HG03139 (cell line): ENCODE results near the gene SEC14L6.
"Not testable (repeated sequence)": the region's sequence is repeated elsewhere in the genome, so short reads cannot be mapped to it uniquely, and the experiment has no call there.

ENCODE experiments used
- ATAC-seq: cut with Tn5 transposase; IDR thresholded peaks from one replicate; pipeline ENCODE4 v1.9.1; 2021; ENCODE audit not compliant: unreplicated experiment

Gene SEC14L6

GRCh38 chr22:30567277-30567676 lies 20.7 kb upstream of the SEC14L6 start:
- ATAC-seq = not testable (repeated sequence)

GRCh38 chr22:30566125-30566524 lies 19.6 kb upstream of the SEC14L6 start:
- ATAC-seq = no peak

- no peak for ATAC-seq
These were observed 18.8 kb upstream of the SEC14L6 start for GRCh38 chr22:30565341-30565740.

- no peak for ATAC-seq
These were observed 18.2 kb upstream of the SEC14L6 start for GRCh38 chr22:30564761-30565119.

GRCh38 chr22:30564045-30564760 lies 17.7 kb upstream of the SEC14L6 start:
- ATAC-seq = no peak

- ATAC-seq = no peak
These were observed 15.8 kb upstream of the SEC14L6 start for GRCh38 chr22:30562366-30562765.

- no peak for ATAC-seq
These were observed 15.1 kb upstream of the SEC14L6 start for GRCh38 chr22:30561402-30562189.

- not testable (repeated sequence) for ATAC-seq
These were observed 14.2 kb upstream of the SEC14L6 start for GRCh38 chr22:30560643-30561202.

GRCh38 chr22:30559889-30560288 lies 13.3 kb upstream of the SEC14L6 start:
- ATAC-seq = no peak

GRCh38 chr22:30557243-30557642 lies 10.7 kb upstream of the SEC14L6 start:
- no peak for ATAC-seq

GRCh38 chr22:30556388-30556787 lies 9.8 kb upstream of the SEC14L6 start:
- ATAC-seq = no peak

GRCh38 chr22:30555282-30556210 lies 9.0 kb upstream of the SEC14L6 start:
- no peak for ATAC-seq

- ATAC-seq = no peak
These were observed 7.4 kb upstream of the SEC14L6 start for GRCh38 chr22:30553971-30554370.

GRCh38 chr22:30552719-30553118 lies 6.2 kb upstream of the SEC14L6 start:
- no peak for ATAC-seq

GRCh38 chr22:30551813-30552212 lies 5.3 kb upstream of the SEC14L6 start:
- ATAC-seq = not testable (repeated sequence)

GRCh38 chr22:30547188-30547587 lies 647 bp upstream of the SEC14L6 start:
- no peak for ATAC-seq

GRCh38 chr22:30542811-30543188 lies 3.7 kb downstream of the SEC14L6 start:
- no peak for ATAC-seq

- no peak for ATAC-seq
These were observed 4.4 kb downstream of the SEC14L6 start for GRCh38 chr22:30541961-30542810.

GRCh38 chr22:30541511-30541910 lies 5.0 kb downstream of the SEC14L6 start:
- ATAC-seq = not testable (repeated sequence)

- no peak for ATAC-seq
These were observed 7.2 kb downstream of the SEC14L6 start for GRCh38 chr22:30539368-30539767.
